Activated naive CD8-positive, alpha-beta T cell treated with anti-CD3 and anti-CD28 coated beads, Interleukin-2, amount 50 U/mL, for 16 hours (primary cell): ENCODE measurements around the gene VTI1A.
"Not testable (repeated sequence)": the region's sequence is repeated elsewhere in the genome, so short reads cannot be mapped to it uniquely, and the experiment has no call there.

ENCODE experiments used
- DNase-seq: peaks from one replicate; pipeline ENCODE4 v3.0.0-alpha.2; 2020; ENCODE audit warnings: low read depth, low spot score

VTI1A gene

GRCh38 chr10:112588225-112588990 lies 141.4 kb downstream of the VTI1A start:
- DNase-seq = no peak

- no peak for DNase-seq
Measured at GRCh38 chr10:112589081-112589480, 142.1 kb downstream of the VTI1A start.

- not testable (repeated sequence) for DNase-seq
Measured at GRCh38 chr10:112590786-112591185, 143.8 kb downstream of the VTI1A start.

GRCh38 chr10:112593023-112593422 lies 146.0 kb downstream of the VTI1A start:
- no peak for DNase-seq

- DNase-seq = no peak
Measured at GRCh38 chr10:112601214-112602090, 154.4 kb downstream of the VTI1A start.

GRCh38 chr10:112603062-112603461 lies 156.0 kb downstream of the VTI1A start:
- DNase-seq = no peak

- DNase-seq = no peak
Measured at GRCh38 chr10:112605063-112605462, 158.0 kb downstream of the VTI1A start.

GRCh38 chr10:112607506-112607905 lies 160.5 kb downstream of the VTI1A start:
- DNase-seq = no peak

GRCh38 chr10:112613620-112614019 lies 166.6 kb downstream of the VTI1A start:
- no peak for DNase-seq

- no peak for DNase-seq
Measured at GRCh38 chr10:112614072-112614471, 167.1 kb downstream of the VTI1A start.

GRCh38 chr10:112614586-112614985 lies 167.6 kb downstream of the VTI1A start:
- DNase-seq = no peak

- no peak for DNase-seq
Measured at GRCh38 chr10:112615269-112615668, 168.3 kb downstream of the VTI1A start.

GRCh38 chr10:112616647-112617046 lies 169.6 kb downstream of the VTI1A start:
- DNase-seq = no peak

GRCh38 chr10:112618814-112619213 lies 171.8 kb downstream of the VTI1A start:
- no peak for DNase-seq

- no peak for DNase-seq
Measured at GRCh38 chr10:112619556-112619955, 172.5 kb downstream of the VTI1A start.

GRCh38 chr10:112622786-112623185 lies 175.8 kb downstream of the VTI1A start:
- DNase-seq = no peak

GRCh38 chr10:112624546-112625048 lies 177.6 kb downstream of the VTI1A start:
- DNase-seq = no peak

GRCh38 chr10:112628951-112629609 lies 182.1 kb downstream of the VTI1A start:
- no peak for DNase-seq

- DNase-seq = no peak
Measured at GRCh38 chr10:112631501-112632400, 184.7 kb downstream of the VTI1A start.

- DNase-seq = no peak
Measured at GRCh38 chr10:112634096-112634830, 187.2 kb downstream of the VTI1A start.
